Glutamatergic neuron (in vitro differentiated cells): Measurements from ENCODE around the gene SIGLEC7. TPM values are rescaled to one million over a fixed set of nuclear protein-coding genes. Genes with fewer than 3 reads are reported as not detected.
"Not testable (repeated sequence)": the region's sequence is repeated elsewhere in the genome, so short reads cannot be mapped to it uniquely, and the experiment has no call there.

Experiments used
- DNase-seq: peaks from one replicate; pipeline ENCODE4 v3.0.0; 2022
- H3K27ac Mint-ChIP-seq: one replicate; pipeline ENCODE4 v1.8.0; 2020; ENCODE audit warnings: mild to moderate bottlenecking, mixed read lengths, inconsistent platforms; ENCODE audit not compliant: unreplicated experiment
- H3K27me3 Mint-ChIP-seq: one replicate; pipeline ENCODE4 v1.8.0; 2020; ENCODE audit warnings: mild to moderate bottlenecking, moderate library complexity, mixed read lengths, inconsistent platforms; ENCODE audit not compliant: unreplicated experiment
- H3K36me3 Mint-ChIP-seq: one replicate; pipeline ENCODE4 v1.8.0; 2020; ENCODE audit warnings: mild to moderate bottlenecking, mixed read lengths, inconsistent platforms; ENCODE audit not compliant: unreplicated experiment
- H3K4me1 Mint-ChIP-seq: one replicate; pipeline ENCODE4 v1.8.0; 2020; ENCODE audit warnings: mild to moderate bottlenecking, low read depth, mixed read lengths, inconsistent platforms; ENCODE audit not compliant: unreplicated experiment
- H3K4me3 Mint-ChIP-seq: one replicate; pipeline ENCODE4 v1.8.0; 2020; ENCODE audit warnings: mild to moderate bottlenecking, mixed read lengths, inconsistent platforms; ENCODE audit not compliant: unreplicated experiment
- H3K9me3 Mint-ChIP-seq: one replicate; pipeline ENCODE4 v1.8.0; 2020; ENCODE audit warnings: mild to moderate bottlenecking, moderate library complexity, mixed read lengths, inconsistent platforms; ENCODE audit not compliant: unreplicated experiment
- total RNA-seq: library from RNA; stranded (reverse); fragmentation: NEBNext Ultra II Directional; extraction: Animal tissue kit (Norgen Biotek cat#: 25700); gene quantifications from one replicate; pipeline ENCODE4 v1.2.1, GENCODE V29; 2021; ENCODE audit not compliant: unreplicated experiment
- TF ChIP-seq, protein P1 (sequence below): fragments of 200-600 bp; sonication (generic); IDR thresholded peaks from one replicate; pipeline ENCODE4 v1.5.0; 2021; ENCODE audit not compliant: partially characterized antibody, unreplicated experiment

The SIGLEC7 gene
- total RNA-seq, 1 donor from 2014 or later: not detected

DNA sequence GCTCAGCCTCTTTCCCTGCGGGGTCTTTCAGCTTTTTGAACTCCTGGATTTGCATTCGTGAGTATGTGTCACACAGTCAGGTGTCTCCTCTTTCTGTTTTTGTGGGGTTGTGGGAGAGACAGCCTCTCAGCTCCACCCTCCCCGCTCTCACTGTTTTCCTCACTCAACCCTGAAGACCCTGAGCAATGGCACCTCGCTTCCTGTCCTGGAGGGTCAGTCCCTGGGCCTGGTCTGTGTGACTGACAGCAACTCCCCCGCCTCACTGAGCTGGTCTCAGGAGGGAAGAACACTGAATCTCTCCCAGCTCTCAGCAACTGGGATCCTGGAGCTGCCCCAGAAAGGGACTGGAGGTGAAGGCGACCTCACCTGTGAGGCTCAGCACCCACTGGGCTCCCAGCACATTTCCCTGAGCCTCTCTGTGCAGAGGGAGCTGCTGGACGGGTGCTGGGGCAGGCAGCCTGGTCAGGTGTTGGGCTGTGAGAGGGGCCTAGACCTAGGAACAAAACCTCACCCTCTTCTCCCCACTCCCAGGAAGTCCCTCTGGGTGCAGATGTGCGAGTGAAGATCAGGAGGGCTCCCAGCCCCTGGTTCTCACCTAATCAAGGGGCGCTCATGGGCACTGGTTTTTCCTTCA, 4.2 kb upstream of the SIGLEC7 start:
- peaks cover 5% of the 10 kb centered on the region for H3K36me3 Mint-ChIP-seq
- peaks cover 7% of the 10 kb centered on the region for H3K4me1 Mint-ChIP-seq
- H3K27me3 Mint-ChIP-seq: peaks cover 6% of the 10 kb centered on the region
- H3K27ac Mint-ChIP-seq: no peak overlapping the region
- no peak for DNase-seq
- TF ChIP-seq, protein P1, sequence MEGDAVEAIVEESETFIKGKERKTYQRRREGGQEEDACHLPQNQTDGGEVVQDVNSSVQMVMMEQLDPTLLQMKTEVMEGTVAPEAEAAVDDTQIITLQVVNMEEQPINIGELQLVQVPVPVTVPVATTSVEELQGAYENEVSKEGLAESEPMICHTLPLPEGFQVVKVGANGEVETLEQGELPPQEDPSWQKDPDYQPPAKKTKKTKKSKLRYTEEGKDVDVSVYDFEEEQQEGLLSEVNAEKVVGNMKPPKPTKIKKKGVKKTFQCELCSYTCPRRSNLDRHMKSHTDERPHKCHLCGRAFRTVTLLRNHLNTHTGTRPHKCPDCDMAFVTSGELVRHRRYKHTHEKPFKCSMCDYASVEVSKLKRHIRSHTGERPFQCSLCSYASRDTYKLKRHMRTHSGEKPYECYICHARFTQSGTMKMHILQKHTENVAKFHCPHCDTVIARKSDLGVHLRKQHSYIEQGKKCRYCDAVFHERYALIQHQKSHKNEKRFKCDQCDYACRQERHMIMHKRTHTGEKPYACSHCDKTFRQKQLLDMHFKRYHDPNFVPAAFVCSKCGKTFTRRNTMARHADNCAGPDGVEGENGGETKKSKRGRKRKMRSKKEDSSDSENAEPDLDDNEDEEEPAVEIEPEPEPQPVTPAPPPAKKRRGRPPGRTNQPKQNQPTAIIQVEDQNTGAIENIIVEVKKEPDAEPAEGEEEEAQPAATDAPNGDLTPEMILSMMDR: no peak
- peaks cover 3% of the 10 kb centered on the region for H3K9me3 Mint-ChIP-seq
- no peak overlapping the region for H3K4me3 Mint-ChIP-seq

DNA sequence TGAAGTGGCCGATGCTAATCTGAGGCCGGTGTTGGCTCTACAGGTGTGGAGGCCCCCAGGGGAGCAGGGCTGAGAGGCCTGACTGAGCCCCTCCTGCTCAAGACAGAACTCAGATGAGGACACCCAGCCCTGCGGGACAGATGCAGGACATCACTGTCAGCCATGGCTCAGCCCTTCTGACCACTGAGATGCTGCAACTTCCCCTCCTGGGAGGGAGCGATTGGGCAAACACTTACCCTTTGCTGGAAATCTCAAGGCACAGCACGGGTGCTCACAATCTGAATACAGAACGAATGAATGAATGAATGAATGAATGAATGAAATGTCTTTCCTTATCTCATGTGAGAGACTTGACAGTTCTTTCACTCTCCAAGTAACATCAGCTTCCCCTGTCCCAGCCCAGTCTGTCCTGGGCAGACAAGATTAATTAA, 3.5 kb upstream of the SIGLEC7 start:
- Mint-ChIP-seq H3K27me3 (peaks cover 6% of the 10 kb centered on the region), H3K27ac (no peak overlapping the region), H3K9me3 (peaks cover 3% of the 10 kb centered on the region), H3K4me1 (peaks cover 7% of the 10 kb centered on the region), H3K4me3 (no peak overlapping the region), H3K36me3 (peaks cover 5% of the 10 kb centered on the region)
- TF ChIP-seq, protein P1: no peak
- no peak for DNase-seq

DNA sequence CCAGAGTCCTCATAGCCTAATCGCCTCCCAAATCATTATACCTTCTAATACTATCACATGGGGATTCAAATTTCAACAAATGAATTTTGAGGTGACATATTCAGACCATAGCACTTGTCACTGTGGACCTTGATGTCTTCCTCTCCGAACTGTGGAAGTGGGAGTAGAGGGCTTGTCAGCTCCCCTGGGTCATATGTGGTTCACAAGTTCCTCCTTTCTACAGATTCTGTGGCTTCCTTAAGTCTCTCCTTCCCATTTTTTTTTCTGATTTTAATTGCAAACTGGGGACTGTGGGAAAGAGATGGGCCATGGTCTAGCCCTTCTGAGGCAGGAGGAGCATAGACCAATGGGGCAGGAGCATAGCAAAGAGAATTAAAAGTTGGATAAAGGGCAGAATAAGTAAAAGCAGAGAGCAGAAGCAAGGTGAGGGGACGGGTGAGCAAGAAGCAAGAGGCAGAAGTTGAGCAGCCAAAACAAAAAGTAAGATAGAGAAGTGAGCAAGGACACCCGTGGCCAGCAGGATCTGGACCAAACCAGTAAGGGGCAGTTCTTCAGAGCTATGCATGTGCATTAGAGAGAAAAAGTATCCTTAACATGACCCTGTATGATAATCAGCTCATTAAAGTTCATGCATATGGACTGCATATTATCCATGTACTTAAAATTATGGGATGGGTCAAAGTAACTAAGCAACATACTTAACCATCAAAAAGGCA, 2.6 kb upstream of the SIGLEC7 start:
- Mint-ChIP-seq H3K9me3 (peaks cover 3% of the 10 kb centered on the region), H3K36me3 (peaks cover 5% of the 10 kb centered on the region), H3K4me1 (peaks cover 7% of the 10 kb centered on the region), H3K4me3 (no peak overlapping the region), H3K27ac (no peak overlapping the region), H3K27me3 (peaks cover 6% of the 10 kb centered on the region)
- DNase-seq: no peak
- TF ChIP-seq, protein P1: no peak

DNA sequence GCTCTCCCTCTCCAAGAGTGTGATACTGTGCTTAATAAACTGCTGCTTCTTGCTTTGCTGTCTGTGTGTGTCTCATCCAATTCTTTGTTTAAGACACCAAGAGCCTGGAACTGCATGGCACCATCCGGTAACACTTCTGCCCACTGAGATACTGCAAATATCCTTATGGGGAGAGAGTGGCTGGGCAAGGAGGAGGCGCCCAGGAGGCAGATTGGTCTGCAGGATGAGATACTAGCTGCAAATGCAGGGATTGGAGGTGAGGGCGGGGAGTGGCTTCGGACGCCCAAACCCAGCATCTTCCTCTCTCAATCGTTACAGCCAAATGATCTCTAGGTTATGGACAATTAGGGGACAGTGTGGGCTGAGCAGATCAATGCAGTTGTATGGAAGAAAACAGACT, 1.7 kb upstream of the SIGLEC7 start:
- H3K9me3 Mint-ChIP-seq: peaks cover 5% of the 10 kb centered on the region
- DNase-seq: no peak
- H3K4me3 Mint-ChIP-seq: no peak overlapping the region
- no peak overlapping the region for H3K27ac Mint-ChIP-seq
- peaks cover 6% of the 10 kb centered on the region for H3K27me3 Mint-ChIP-seq
- H3K36me3 Mint-ChIP-seq: peaks cover 5% of the 10 kb centered on the region
- TF ChIP-seq, protein P1: no peak
- peaks cover 7% of the 10 kb centered on the region for H3K4me1 Mint-ChIP-seq

DNA sequence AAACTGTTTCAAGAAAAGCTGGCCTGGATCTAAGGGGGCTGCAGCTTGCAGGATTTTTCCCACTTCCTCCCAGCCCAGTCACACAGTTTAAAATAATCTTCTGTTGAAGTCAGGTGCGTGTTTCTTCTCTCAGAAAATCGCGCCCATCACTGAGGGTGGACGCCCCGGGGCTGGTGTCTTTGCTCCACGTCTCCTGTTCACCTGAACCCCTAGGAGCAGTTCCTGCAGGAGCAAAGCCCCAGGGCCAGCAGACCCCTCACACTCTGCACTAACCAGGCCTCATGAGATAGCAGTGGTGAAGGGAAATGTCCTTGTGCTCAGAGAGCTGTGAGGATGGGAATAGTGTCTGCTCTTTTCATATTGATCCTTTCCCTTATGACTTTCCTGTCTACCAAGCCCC, 920 bp upstream of the SIGLEC7 start:
- no peak overlapping the region for H3K27ac Mint-ChIP-seq

DNA sequence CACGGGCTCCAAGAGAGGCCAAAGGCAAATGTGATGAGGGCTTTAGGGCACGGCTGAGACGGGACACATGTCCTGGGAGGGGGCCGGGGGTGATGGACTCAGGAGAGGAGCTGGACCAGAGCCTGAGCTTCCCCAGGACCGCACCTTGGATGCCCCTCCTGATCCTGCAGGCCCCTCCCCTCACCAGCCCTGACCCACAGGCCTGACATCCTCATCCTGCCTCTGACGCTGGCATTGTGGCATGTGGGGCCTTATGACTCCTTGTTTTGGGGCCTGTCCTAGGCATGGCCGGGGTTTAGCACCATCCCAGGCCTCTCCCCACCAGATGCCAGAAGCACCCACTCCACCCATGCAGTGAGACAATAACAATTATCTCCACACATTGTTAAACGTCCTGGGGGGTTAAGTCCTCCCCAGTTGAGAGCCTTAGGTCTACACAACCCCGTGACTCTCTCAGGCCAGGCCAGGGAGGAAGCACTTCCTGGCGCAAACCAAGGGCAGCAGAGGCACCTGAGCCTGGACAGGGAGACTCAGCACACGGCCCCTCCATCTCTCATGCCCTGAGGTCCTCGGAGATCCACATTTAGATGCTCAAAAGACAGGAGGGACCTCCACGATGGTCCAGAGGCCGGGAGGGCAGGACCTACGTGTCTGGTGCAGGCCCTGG, 841 bp downstream of the SIGLEC7 start:
- not testable (repeated sequence) for H3K4me1 Mint-ChIP-seq, H3K4me3 Mint-ChIP-seq, H3K27me3 Mint-ChIP-seq, DNase-seq, H3K9me3 Mint-ChIP-seq, H3K36me3 Mint-ChIP-seq, H3K27ac Mint-ChIP-seq

More for the DNA sequence above, 920 bp upstream of the SIGLEC7 start:
- Mint-ChIP-seq H3K4me1 (peaks cover 7% of the 10 kb centered on the region), H3K9me3 (peaks cover 5% of the 10 kb centered on the region), H3K36me3 (peaks cover 5% of the 10 kb centered on the region), H3K4me3 (no peak overlapping the region), H3K27me3 (peaks cover 6% of the 10 kb centered on the region)
- TF ChIP-seq, protein P1: no peak
- DNase-seq: no peak
